RWPE2 (cell line): ENCODE measurements around the gene IL16.

Source experiments
- ATAC-seq: fragments of 200-7000 bp; cut with Tn5 transposase; 3 replicates; pipeline ENCODE4 v1.9.1; 2021; ENCODE audit warnings: low read depth
- DNase-seq: peaks from one replicate; pipeline ENCODE4 v3.0.0-alpha.2; 2020; ENCODE audit warnings: low spot score
- H3K27ac ChIP-seq: fragments of 450-650 bp; 2 replicates; pipeline ENCODE4 v1.5.1; 2017; ENCODE audit warnings: mild to moderate bottlenecking; ENCODE audit not compliant: poor library complexity, severe bottlenecking
- H3K27me3 ChIP-seq: fragments of 250-450 bp; sonication (Bioruptor Pico); 2 replicates; pipeline ENCODE4 v1.5.1; 2021; ENCODE audit warnings: mild to moderate bottlenecking, moderate library complexity; ENCODE audit not compliant: insufficient read depth, poor library complexity, severe bottlenecking
- H3K36me3 ChIP-seq: fragments of 250-450 bp; sonication (Bioruptor Pico); 2 replicates; pipeline ENCODE4 v1.5.1; 2020; ENCODE audit warnings: low read depth, mild to moderate bottlenecking, moderate library complexity
- H3K4me1 ChIP-seq: fragments of 250-450 bp; sonication (Bioruptor Pico); 2 replicates; pipeline ENCODE4 v1.5.1; 2021; ENCODE audit warnings: mild to moderate bottlenecking, moderate library complexity; ENCODE audit not compliant: insufficient read depth, poor library complexity, severe bottlenecking
- H3K4me3 ChIP-seq: fragments of 250-450 bp; sonication (Bioruptor Pico); 2 replicates; pipeline ENCODE4 v1.5.1; 2021; ENCODE audit warnings: mild to moderate bottlenecking, moderate library complexity; ENCODE audit not compliant: severe bottlenecking
- H3K9me3 ChIP-seq: fragments of 250-450 bp; sonication (Bioruptor Pico); 2 replicates; pipeline ENCODE4 v1.5.1; 2021; ENCODE audit warnings: mild to moderate bottlenecking, moderate library complexity; ENCODE audit not compliant: severe bottlenecking
- CTCF ChIP-seq: fragments of 450-650 bp; IDR thresholded peaks from one replicate; pipeline ENCODE4 v1.5.1; 2017; ENCODE audit warnings: mild to moderate bottlenecking, moderate library complexity; ENCODE audit not compliant: poor library complexity, severe bottlenecking

The IL16 gene

DNA sequence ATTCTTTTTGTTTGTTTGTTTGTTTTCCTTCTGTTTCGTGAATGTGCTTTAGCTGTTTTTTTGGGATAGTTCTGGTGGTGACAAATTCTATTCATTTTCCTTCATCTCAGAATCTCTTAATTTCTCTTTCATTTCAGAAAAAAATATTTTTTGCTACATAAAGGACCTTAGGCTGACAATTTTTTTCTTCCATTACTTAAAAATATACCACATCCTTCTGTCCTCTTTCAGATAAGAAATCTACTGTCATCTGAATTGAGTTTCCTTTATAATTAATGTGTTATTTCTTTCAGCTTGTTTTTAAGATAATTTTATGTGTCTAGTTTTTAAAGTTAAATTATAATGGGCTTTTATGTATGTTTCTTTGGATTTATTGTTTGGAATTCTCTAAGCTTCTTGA lies 47.6 kb downstream of the IL16 start:
- no peak for TF ChIP-seq CTCF
- 0 out of 2 replicates have a peak, but pooled peaks cover 3% of the 10 kb centered on the region for H3K36me3 ChIP-seq
- no peak for ATAC-seq

GRCh38 chr15:81253846-81254245 lies 57.2 kb downstream of the IL16 start:
- no peaks in the 10 kb centered on the region for H3K4me1 ChIP-seq
- H3K9me3 ChIP-seq, result no peaks in the 10 kb centered on the region
- DNase-seq (no peak), ATAC-seq (no peak)
- H3K36me3 ChIP-seq, result no peaks in the 10 kb centered on the region
- H3K4me3 ChIP-seq, result no peak overlapping the region
- no peak for TF ChIP-seq CTCF
- H3K27me3 ChIP-seq, result no peaks in the 10 kb centered on the region
- H3K27ac ChIP-seq, result no peak overlapping the region

More for the DNA sequence above, 47.6 kb downstream of the IL16 start:
- H3K4me3 ChIP-seq, result no peak overlapping the region
- no peaks in the 10 kb centered on the region for H3K4me1 ChIP-seq
- DNase-seq, result no peak
- H3K27me3 ChIP-seq, result no peaks in the 10 kb centered on the region
- H3K27ac ChIP-seq, result no peak overlapping the region
- peaks cover 8% of the 10 kb centered on the region for H3K9me3 ChIP-seq

DNA sequence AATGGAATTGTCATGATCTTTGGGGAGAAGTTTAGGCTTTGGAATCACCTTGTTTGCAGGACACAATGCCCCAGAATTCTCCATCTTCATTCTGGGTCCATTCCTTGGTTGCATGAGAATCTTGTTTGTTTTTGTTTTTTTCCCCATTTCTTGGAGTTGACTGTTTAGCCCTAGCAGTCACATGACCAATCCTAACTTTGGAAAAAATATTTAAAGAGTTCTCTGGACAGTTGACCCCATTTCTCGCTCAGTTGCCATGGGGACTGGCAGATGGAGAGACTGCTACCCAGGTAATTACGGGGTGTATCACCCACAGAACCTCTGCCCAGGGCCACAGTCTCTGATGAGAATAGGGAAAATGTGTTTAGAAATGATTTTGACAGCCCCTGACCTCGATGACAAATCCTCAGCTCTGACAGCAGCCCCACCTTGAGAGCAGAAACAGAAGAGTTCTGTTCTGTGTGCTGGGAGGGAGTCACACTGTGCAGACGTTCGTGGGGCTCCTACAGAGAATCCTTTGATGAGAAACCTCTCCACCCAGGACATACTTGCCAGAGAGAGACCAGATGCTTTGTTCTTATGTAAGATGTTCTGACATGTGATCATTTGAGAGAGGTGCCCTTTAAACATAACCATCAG lies 57.7 kb downstream of the IL16 start:
- Histone ChIP-seq H3K9me3 (no peaks in the 10 kb centered on the region), H3K4me1 (no peaks in the 10 kb centered on the region), H3K27ac (no peak overlapping the region), H3K36me3 (no peaks in the 10 kb centered on the region), H3K4me3 (no peak overlapping the region), H3K27me3 (no peaks in the 10 kb centered on the region)
- no peak for ATAC-seq
- DNase-seq, result no peak
- no peak for TF ChIP-seq CTCF

DNA sequence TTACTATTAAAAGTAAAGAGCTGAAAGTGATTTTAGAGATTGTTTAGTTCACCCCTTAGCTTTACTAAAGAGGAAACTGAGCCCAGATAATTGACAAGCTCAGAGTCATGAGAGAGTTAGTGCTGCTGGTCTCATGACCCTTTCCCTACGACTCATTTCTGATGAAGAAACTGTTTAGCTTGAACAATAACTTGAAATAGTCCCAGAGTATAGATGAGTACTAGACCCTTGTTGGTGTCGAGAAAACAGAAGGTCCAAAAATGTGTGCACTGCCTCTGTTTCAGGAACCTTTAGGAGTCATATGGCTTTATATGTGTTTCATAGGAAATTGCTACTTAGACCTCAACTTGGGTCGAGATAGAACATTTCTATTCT lies 58.2 kb downstream of the IL16 start:
- H3K4me3 ChIP-seq, result no peak overlapping the region
- no peaks in the 10 kb centered on the region for H3K4me1 ChIP-seq
- no peak for ATAC-seq
- H3K27ac ChIP-seq, result no peak overlapping the region
- no peak for TF ChIP-seq CTCF
- no peaks in the 10 kb centered on the region for H3K27me3 ChIP-seq
- no peaks in the 10 kb centered on the region for H3K36me3 ChIP-seq
- DNase-seq, result no peak
- no peaks in the 10 kb centered on the region for H3K9me3 ChIP-seq

DNA sequence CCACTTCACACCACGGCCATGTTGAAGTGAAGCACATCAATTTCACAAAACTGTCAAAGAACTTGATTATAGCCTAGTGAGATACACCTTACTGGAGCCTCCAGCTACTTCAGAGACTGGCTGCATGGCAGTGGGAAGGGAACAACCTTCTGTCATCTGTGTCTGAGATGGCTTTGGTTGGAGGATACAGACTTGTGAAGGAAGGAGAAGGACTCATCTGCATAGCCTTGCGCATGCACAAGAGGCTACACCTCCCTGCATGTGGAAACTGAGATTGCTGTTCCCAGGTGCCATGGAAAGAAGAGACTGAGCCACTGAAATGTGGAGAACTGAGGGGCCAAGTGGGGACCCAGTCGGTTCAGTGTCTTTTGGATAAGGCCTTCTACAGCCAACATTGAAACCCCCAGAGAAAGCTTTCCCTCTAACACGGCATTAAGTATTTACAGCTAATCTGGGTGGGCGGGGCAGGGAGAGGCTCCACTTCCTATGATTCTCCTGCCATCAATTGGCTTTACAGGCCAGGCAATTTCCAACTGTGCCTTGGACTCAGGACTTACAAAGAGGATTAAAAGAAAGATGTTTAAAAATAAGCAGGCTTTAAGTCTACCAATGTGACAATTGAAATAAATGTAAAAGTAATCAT lies 58.8 kb downstream of the IL16 start:
- Histone ChIP-seq H3K27ac (no peak overlapping the region), H3K4me1 (no peaks in the 10 kb centered on the region), H3K27me3 (no peaks in the 10 kb centered on the region), H3K36me3 (no peaks in the 10 kb centered on the region), H3K4me3 (no peak overlapping the region), H3K9me3 (no peaks in the 10 kb centered on the region)
- DNase-seq (no peak), ATAC-seq (no peak)
- no peak for TF ChIP-seq CTCF
